HG03025 (cell line): ENCODE data around the gene GPRIN1.

Experiments used
- ATAC-seq: cut with Tn5 transposase; IDR thresholded peaks from one replicate; pipeline ENCODE4 v1.9.1; 2021; ENCODE audit warnings: mild to moderate bottlenecking, moderate library complexity; ENCODE audit not compliant: unreplicated experiment, low FRiP score

GPRIN1 gene

DNA sequence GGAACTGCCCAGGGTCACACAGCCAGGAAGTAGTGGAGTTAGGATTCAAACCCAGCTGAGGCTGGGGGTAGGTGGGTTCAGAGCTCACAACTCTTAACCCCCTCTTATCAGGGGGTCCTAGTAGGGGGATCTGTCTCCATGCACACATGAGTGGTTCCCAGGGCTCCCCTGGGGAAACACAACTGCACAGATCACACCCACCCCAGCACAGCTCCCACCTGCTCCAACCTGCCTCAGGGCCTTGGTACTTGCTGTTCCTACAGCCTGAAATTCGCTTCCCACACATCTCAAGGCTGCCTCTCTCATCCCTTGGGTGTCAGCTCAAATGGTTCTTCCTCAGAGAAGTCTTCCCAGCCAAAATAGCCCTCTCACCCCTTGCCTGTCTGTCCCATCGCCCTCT lies 15.6 kb upstream of the GPRIN1 start:
- no peak for ATAC-seq

DNA sequence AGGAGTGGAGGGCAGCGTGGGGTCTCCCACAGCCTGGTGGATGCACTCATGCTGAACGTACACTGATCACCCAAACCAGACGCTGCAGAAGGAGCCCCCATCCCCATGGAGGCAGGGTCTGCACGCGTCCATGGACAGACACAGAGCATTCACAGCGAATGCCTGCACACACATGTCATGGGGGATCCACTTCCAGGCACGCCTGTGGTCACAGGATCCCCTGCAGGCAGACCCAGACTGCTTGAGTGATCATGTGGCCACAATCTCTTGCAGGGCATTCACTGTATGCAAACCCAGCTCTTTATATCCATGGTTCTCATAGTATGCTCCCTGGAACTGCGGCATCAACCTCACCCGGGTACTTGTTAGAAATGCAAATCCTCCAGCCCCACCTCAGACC lies 15.0 kb upstream of the GPRIN1 start:
- ATAC-seq, result no peak

GRCh38 chr5:176624142-176624541 lies 14.2 kb upstream of the GPRIN1 start:
- no peak for ATAC-seq

- ATAC-seq, result no peak
Observed at GRCh38 chr5:176621661-176622079, 11.7 kb upstream of the GPRIN1 start.

- ATAC-seq, result no peak
Observed at GRCh38 chr5:176620333-176620981, 10.5 kb upstream of the GPRIN1 start.

DNA sequence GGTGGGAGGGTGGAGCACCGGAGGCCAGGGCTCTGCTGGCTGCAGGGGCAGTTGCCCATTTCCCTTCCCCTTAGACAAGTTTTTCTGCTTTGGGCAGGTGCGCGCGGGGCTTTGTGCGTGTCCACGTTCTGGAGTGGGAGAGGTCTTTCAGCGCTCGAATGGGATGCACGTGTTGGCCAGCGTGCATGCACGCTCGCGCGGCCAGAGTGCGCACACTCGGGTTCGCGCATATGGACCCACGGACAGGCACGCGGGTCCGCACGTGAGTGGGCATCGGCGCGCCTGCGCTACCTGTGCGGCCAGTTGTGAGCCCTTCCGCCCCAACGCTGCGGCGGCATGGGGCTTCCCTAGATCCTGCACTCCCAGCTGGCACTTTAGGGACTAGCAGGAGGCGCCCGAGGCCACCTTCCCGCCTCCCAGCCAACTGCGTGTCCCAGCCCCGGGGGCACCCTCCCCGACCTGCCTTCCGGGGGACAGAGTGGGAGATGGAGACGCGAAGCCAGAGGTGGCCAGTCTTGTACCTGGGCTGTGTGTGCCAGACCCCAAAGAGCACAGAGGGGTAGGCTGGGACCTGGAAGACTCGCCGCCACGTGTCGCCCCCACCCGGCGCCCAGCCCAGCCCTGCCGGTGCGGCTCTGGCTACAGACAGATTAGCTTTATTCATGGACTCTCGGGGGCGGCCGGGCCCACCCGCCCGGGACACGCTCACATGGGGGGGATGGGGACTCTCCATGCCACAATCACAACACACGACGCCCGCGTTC lies 9.8 kb upstream of the GPRIN1 start:
- no peak for ATAC-seq

- no peak for ATAC-seq
Observed at GRCh38 chr5:176619203-176619568, 9.2 kb upstream of the GPRIN1 start.

GRCh38 chr5:176618783-176619182 lies 8.8 kb upstream of the GPRIN1 start:
- no peak for ATAC-seq

GRCh38 chr5:176616511-176616910 lies 6.6 kb upstream of the GPRIN1 start:
- ATAC-seq, result no peak

DNA sequence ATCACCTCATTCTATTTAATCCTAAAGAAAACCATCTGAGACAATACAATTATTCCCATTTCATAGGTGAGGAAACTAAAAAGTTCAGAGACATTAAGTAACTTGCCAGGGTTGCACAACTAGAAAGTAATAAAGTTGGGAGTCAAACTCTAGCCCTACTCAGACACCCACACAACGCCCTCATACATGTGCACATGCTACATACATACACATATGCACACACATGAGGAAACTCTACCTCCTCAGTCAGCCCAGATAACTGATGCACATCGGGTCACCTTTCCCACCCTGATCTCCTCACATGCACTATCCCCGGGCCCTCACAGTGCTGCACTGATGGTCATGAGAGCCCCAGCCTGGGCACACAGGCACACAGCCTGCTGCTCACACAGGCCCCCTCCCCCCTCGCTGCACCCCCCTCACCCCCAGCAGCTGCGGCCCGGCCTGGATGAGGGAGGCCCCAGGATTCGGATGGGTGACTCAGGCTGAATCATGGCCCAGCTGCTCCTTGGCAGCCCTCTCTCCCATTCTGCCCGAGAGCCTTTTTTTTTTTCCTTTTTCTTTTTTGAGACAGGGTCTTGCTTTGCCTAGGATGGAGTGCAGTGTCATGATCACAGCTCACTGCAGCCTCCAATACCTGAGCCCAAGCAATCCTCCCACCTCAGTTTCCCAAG lies 5.0 kb upstream of the GPRIN1 start:
- ATAC-seq, result no peak

- ATAC-seq, result no peak
Observed at GRCh38 chr5:176612855-176613254, 2.9 kb upstream of the GPRIN1 start.

DNA sequence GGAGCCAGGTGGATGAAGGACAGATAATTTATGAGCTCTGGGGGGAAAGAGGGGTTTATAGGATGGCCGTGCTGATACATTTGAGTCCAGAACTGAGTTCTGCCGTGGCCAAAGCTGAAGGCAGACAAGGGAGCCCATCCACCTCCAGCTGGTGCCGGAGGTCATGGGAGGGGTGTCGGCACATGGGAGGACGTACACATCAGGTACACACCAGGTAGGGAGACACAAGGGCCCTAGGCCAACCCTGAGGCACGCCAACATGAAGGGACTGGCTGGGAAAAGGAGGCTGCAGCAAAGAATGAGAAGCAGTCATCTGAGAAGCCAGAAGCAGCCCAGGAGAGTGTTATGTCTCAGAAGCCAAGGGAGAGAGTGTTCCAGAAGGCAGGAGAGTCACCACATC lies 2.1 kb upstream of the GPRIN1 start:
- ATAC-seq, result no peak

GRCh38 chr5:176611435-176611834 lies 1.5 kb upstream of the GPRIN1 start:
- ATAC-seq, result no peak

- peak; percentile 4 for ATAC-seq
Observed at GRCh38 chr5:176610435-176610773, 448 bp upstream of the GPRIN1 start.

GRCh38 chr5:176608937-176609723 lies 826 bp downstream of the GPRIN1 start:
- ATAC-seq, result peak; percentile 3

DNA sequence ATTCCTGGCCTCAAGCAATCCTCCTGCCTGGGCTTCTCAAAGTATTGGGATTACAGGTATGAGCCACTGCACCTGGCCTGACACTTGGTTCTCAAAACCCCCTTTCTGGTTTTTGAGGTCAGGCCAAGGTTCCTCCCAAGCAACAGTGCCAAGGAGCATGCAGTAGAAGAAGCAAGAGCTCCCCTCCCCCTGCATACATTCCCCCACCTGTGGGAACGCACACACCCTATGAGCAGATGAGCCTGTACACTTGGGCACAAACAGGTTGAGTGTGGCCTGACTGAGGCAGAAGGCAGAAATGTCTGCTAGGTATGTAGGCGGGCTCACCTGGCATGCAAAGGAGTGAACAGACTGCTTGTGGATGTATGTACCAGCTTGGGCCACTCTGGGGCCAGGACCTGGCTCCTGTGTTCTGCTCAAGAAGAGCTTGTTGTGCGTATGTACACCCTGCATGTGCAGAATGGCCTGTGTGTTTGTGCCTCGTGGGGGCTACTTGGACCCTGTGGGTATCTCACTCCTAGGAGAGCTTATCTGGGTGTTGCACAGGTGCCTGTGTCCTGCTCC lies 1.7 kb downstream of the GPRIN1 start:
- no peak for ATAC-seq

- no peak for ATAC-seq
Observed at GRCh38 chr5:176606875-176607274, 3.1 kb downstream of the GPRIN1 start.

DNA sequence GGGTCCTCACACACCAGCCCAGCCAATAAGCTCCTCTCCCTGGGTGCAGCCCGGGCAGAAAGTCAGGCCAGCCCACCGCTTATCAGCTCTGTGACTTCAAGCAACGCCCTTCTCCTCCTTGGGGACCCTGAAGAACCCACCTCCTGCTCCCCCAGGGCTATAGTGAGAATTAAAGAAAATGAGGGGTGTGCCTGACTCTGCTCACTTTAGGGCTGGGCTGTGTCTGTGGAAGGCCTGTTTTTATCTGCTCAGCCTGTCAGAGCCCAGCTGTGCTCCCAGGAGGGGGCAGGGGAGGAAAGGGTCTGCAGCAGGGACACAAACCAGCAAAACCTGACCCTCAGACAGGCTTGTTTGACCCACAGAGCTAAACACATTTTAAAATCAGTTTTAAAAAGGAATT lies 3.9 kb downstream of the GPRIN1 start:
- ATAC-seq, result no peak

GRCh38 chr5:176603091-176603490 lies 6.9 kb downstream of the GPRIN1 start:
- no peak for ATAC-seq

- ATAC-seq, result no peak
Observed at GRCh38 chr5:176601901-176602482, 8.0 kb downstream of the GPRIN1 start.
